ENCODE measurements around the gene NPR2. TPM values are rescaled to one million over a fixed set of nuclear protein-coding genes. Genes with fewer than 3 reads are reported as not detected.

NPR2 gene
- total and polyA plus RNA-seq, 2 of the 13 experiments (the other 11 are each of a cell fraction or from before 2014, with no cell fraction given): 7.4 to 9.4 TPM

DNA sequence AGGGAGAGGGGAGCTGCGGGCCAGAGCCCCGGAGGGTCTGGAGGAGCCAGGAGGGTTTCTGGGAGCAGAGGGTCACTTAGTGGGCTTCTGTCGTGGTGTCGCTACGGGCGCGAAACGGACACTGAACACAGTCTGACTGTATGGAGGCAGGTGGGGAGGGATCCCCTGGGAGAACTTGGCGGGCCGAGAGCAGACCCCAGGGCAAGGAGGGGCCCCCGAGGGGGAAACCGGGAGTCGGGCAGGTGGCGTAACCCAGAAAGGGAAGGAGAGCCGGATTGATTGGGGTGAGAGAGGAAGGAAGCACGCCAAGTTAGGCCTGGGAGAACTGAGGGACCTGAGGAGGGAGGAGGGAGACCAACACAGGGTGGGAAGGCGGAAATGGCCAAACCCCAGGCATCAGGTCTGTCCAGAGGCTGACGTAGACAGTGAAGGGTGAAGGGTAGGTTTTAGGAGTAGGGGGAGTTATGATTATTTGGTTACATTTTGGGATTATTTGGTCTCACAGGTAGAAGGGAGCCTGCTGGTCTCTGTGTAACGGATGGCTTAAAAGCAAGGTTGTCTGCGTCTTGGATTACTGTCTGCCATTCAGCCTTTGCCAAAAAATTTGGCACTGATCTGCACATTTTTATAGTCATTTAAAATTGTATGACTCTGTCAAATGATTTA, 34.0 kb upstream of the NPR2 start (continued):
- TF ChIP-seq HNRNPH1 (optimal IDR thresholded peaks at IDR 0.05; ENCODE audit: low read depth, low read length) (peak; percentile 36), IKZF1 (IDR thresholded peaks at IDR 0.05) (no peak), ZNF205 (CRISPR knock-in tag; IDR thresholded peaks at IDR 0.05) (0 out of 2 replicates have a peak, but pooled peaks have one; percentile 0), MAZ (IDR thresholded peaks at IDR 0.05; ENCODE audit: borderline replicate concordance, low read depth, low read length) (no peak), MAZ (CRISPR knock-in tag; IDR thresholded peaks at IDR 0.05; ENCODE audit: low read depth) (0 out of 2 replicates have a peak, but pooled peaks have one; percentile 16), ZNF501 (CRISPR knock-in tag; IDR thresholded peaks at IDR 0.05) (peak; percentile 10; the same call in 1 of the 2 replicates), BORCS8-MEF2B (CRISPR knock-in tag; IDR thresholded peaks at IDR 0.05) (0 out of 2 replicates have a peak, but pooled peaks have one; percentile 11), HNF4G (IDR thresholded peaks at IDR 0.05; ENCODE audit: borderline replicate concordance, low read depth, low read length) (no peak), HNF4G (CRISPR knock-in tag; IDR thresholded peaks at IDR 0.05; ENCODE audit: borderline replicate concordance, low read depth) (0 out of 2 replicates have a peak, but pooled peaks have one; percentile 1), SNAI1 (CRISPR knock-in tag; IDR thresholded peaks at IDR 0.05; ENCODE audit: borderline replicate concordance) (0 out of 2 replicates have a peak, but pooled peaks have one; percentile 51), MAF1 (CRISPR knock-in tag; IDR thresholded peaks at IDR 0.05; ENCODE audit: borderline replicate concordance) (peak; percentile 39; the same call in 1 of the 2 replicates), ZNF225 (CRISPR knock-in tag; IDR thresholded peaks at IDR 0.05) (peak; percentile 54; the same call in 1 of the 2 replicates), AGO2 (optimal IDR thresholded peaks at IDR 0.05; ENCODE audit: low read depth, low read length) (peak; percentile 88), ELF3 (CRISPR knock-in tag; IDR thresholded peaks at IDR 0.05) (0 out of 2 replicates have a peak, but pooled peaks have one; percentile 23), ZNF674 (CRISPR knock-in tag; IDR thresholded peaks at IDR 0.05; ENCODE audit: low read depth) (no peak), ZNF777 (CRISPR knock-in tag; IDR thresholded peaks at IDR 0.05) (peak; percentile 39; the same call in 1 of the 2 replicates), NR2F6 (IDR thresholded peaks at IDR 0.05) (no peak), NR2F6 (CRISPR knock-in tag; IDR thresholded peaks at IDR 0.05) (no peak), KAT8 (CRISPR knock-in tag; IDR thresholded peaks at IDR 0.05) (0 out of 2 replicates have a peak, but pooled peaks have one; percentile 7), REPIN1 (CRISPR knock-in tag; IDR thresholded peaks at IDR 0.05; ENCODE audit: borderline replicate concordance, low read depth) (no peak), ZNF33B (CRISPR knock-in tag; IDR thresholded peaks at IDR 0.05) (0 out of 2 replicates have a peak, but pooled peaks have one; percentile 20), ZNF788 (CRISPR knock-in tag; IDR thresholded peaks at IDR 0.05; ENCODE audit: borderline replicate concordance) (peak; percentile 3; the same call in 1 of the 2 replicates)
- TF ChIP-seq, protein P1, sequence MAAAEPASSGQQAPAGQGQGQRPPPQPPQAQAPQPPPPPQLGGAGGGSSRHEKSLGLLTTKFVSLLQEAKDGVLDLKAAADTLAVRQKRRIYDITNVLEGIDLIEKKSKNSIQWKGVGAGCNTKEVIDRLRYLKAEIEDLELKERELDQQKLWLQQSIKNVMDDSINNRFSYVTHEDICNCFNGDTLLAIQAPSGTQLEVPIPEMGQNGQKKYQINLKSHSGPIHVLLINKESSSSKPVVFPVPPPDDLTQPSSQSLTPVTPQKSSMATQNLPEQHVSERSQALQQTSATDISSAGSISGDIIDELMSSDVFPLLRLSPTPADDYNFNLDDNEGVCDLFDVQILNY (CRISPR knock-in tag; conservative IDR thresholded peaks at IDR 0.05): 0 out of 2 replicates have a peak, but pooled peaks have one; percentile 1
- TF ChIP-seq, protein P2, sequence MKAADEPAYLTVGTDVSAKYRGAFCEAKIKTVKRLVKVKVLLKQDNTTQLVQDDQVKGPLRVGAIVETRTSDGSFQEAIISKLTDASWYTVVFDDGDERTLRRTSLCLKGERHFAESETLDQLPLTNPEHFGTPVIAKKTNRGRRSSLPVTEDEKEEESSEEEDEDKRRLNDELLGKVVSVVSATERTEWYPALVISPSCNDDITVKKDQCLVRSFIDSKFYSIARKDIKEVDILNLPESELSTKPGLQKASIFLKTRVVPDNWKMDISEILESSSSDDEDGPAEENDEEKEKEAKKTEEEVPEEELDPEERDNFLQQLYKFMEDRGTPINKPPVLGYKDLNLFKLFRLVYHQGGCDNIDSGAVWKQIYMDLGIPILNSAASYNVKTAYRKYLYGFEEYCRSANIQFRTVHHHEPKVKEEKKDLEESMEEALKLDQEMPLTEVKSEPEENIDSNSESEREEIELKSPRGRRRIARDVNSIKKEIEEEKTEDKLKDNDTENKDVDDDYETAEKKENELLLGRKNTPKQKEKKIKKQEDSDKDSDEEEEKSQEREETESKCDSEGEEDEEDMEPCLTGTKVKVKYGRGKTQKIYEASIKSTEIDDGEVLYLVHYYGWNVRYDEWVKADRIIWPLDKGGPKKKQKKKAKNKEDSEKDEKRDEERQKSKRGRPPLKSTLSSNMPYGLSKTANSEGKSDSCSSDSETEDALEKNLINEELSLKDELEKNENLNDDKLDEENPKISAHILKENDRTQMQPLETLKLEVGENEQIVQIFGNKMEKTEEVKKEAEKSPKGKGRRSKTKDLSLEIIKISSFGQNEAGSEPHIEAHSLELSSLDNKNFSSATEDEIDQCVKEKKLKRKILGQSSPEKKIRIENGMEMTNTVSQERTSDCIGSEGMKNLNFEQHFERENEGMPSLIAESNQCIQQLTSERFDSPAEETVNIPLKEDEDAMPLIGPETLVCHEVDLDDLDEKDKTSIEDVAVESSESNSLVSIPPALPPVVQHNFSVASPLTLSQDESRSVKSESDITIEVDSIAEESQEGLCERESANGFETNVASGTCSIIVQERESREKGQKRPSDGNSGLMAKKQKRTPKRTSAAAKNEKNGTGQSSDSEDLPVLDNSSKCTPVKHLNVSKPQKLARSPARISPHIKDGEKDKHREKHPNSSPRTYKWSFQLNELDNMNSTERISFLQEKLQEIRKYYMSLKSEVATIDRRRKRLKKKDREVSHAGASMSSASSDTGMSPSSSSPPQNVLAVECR (CRISPR knock-in tag; IDR thresholded peaks at IDR 0.05; ENCODE audit: borderline replicate concordance): peak; percentile 46; the same call in 1 of the 2 replicates
- TF ChIP-seq, protein P3, sequence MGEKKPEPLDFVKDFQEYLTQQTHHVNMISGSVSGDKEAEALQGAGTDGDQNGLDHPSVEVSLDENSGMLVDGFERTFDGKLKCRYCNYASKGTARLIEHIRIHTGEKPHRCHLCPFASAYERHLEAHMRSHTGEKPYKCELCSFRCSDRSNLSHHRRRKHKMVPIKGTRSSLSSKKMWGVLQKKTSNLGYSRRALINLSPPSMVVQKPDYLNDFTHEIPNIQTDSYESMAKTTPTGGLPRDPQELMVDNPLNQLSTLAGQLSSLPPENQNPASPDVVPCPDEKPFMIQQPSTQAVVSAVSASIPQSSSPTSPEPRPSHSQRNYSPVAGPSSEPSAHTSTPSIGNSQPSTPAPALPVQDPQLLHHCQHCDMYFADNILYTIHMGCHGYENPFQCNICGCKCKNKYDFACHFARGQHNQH (CRISPR knock-in tag; IDR thresholded peaks at IDR 0.05): peak; percentile 35; the same call in 1 of the 2 replicates
